Fibroblast of lung (primary cell): ENCODE results near the gene HIVEP1. TPM values are rescaled to one million over a fixed set of nuclear protein-coding genes. Genes with fewer than 3 reads are reported as not detected.
A peak's percentile ranks its signal among the peaks of the same experiment; 100 is the strongest.

Experiments
- DNase-seq, 2 donors: peaks; one replicate each; pipeline versions ENCODE4 v3.0.0 to v3.0.0-alpha.2; 2010; ENCODE audit warnings: low read depth in 2 of 2
- H2AFZ ChIP-seq: 2 replicates; pipeline ENCODE4 v1.5.1; 2012; ENCODE audit warnings: low read length, control low read depth, inconsistent platforms
- H3K27ac ChIP-seq: 2 replicates; pipeline ENCODE4 v1.5.1; 2011; ENCODE audit warnings: low read length, control low read depth; ENCODE audit not compliant: insufficient read depth
- H3K27me3 ChIP-seq: 2 replicates; pipeline ENCODE4 v1.5.1; 2011; ENCODE audit warnings: mild to moderate bottlenecking, low read length; ENCODE audit not compliant: control insufficient read depth, insufficient read depth
- H3K36me3 ChIP-seq: 2 replicates; pipeline ENCODE4 v1.5.1; 2011; ENCODE audit warnings: low read length; ENCODE audit not compliant: control insufficient read depth, insufficient read depth
- H3K4me1 ChIP-seq: 2 replicates; pipeline ENCODE4 v1.5.1; 2011; ENCODE audit warnings: low read length; ENCODE audit not compliant: control insufficient read depth, insufficient read depth; ENCODE audit errors: extremely low read depth
- H3K4me2 ChIP-seq: 2 replicates; pipeline ENCODE4 v1.5.1; 2011; ENCODE audit warnings: low read length, control low read depth; ENCODE audit not compliant: insufficient read depth; ENCODE audit errors: extremely low read depth
- H3K4me3 ChIP-seq, 4 experiments: fragments of 200-600 bp in 1 of 4; sonication (generic) in 1 of 4; replicated peaks in 1 of 4; 2 replicates each; pipeline ENCODE4 v1.5.1; 2011 to 2016; ENCODE audit warnings: low read length in 4 of 4, low read depth in 3 of 4, mild to moderate bottlenecking in 3 of 4, control low read depth in 2 of 4, inconsistent platforms in 1 of 4, mixed read lengths in 1 of 4; ENCODE audit not compliant: insufficient read depth in 1 of 4; ENCODE audit errors: control extremely low read depth in 1 of 4
- H3K79me2 ChIP-seq: 2 replicates; pipeline ENCODE4 v1.5.1; 2012; ENCODE audit warnings: mild to moderate bottlenecking, low read length, inconsistent platforms; ENCODE audit not compliant: control insufficient read depth, insufficient read depth
- H3K9ac ChIP-seq: 2 replicates; pipeline ENCODE4 v1.5.1; 2011; ENCODE audit warnings: mild to moderate bottlenecking, low read length, control low read depth; ENCODE audit not compliant: insufficient read depth
- H3K9me3 ChIP-seq: 2 replicates; pipeline ENCODE4 v1.5.1; 2012; ENCODE audit warnings: low read depth, low read length; ENCODE audit not compliant: control insufficient read depth, insufficient read depth
- H4K20me1 ChIP-seq: 2 replicates; pipeline ENCODE4 v1.5.1; 2011; ENCODE audit warnings: low read length; ENCODE audit not compliant: control insufficient read depth, insufficient read depth; ENCODE audit errors: extremely low read depth
- CTCF ChIP-seq, 2 donors: IDR thresholded peaks in 1 of 2; conservative IDR thresholded peaks in 1 of 2; 1 replicate in 1 of 2; 2 replicates in 1 of 2; pipeline ENCODE4 v1.5.1; 2011 to 2012; ENCODE audit warnings: low read length in 2 of 2, control low read depth in 1 of 2, inconsistent platforms in 1 of 2, low read depth in 1 of 2, mild to moderate bottlenecking in 1 of 2
- EZH2 ChIP-seq: IDR thresholded peaks from 2 replicates; pipeline ENCODE4 v1.5.1; 2012; ENCODE audit warnings: low read length, control low read depth, mild to moderate bottlenecking; ENCODE audit errors: missing control alignments
- polyA plus RNA-seq, 2 donors: library from polyadenylated mRNA; depleted of rRNA in 1 of 2; stranded (reverse) in 1 of 2; unstranded in 1 of 2; fragments of >200 nt; gene quantifications; 2 replicates each; pipeline ENCODE4 v1.2.1, GENCODE V29; 2011 to 2012; ENCODE audit warnings: missing spikeins in 1 of 2
- total RNA-seq: library from RNA; depleted of rRNA; stranded (reverse); fragments of >200 nt; gene quantifications from 2 replicates; pipeline ENCODE4 v1.2.1, GENCODE V29; 2014

The HIVEP1 gene
- total and polyA plus RNA-seq, 2 donors (not counting 1 experiment from before 2014, with no cell fraction given): 9.9 to 14.6 TPM

- TF ChIP-seq CTCF (conservative IDR thresholded peaks at IDR 0.05 in 1 of 2, IDR thresholded peaks at IDR 0.05 in 1 of 2; ENCODE audit: low read depth in 1 of 2, low read length in 2 of 2) (no peak), EZH2 (no peak)
- Histone ChIP-seq H2AFZ (no peak overlapping the region), H3K4me3 (no peak overlapping the region), H3K4me2 (no peak overlapping the region), H4K20me1 (no peaks in the 10 kb centered on the region), H3K27ac (no peak overlapping the region), H3K9me3 (no peaks in the 10 kb centered on the region), H3K79me2 (no peaks in the 10 kb centered on the region), H3K27me3 (no peaks in the 10 kb centered on the region), H3K9ac (no peak overlapping the region), H3K4me1 (no peaks in the 10 kb centered on the region), H3K36me3 (no peaks in the 10 kb centered on the region)
- DNase-seq: peak in 1 of 2 donors; percentile 11
These were observed 177.5 kb downstream of the HIVEP1 start for GRCh38 chr6:12189661-12190060.

- Histone ChIP-seq H3K27ac (no peak overlapping the region), H3K4me2 (no peak overlapping the region), H3K4me1 (no peaks in the 10 kb centered on the region), H3K27me3 (no peaks in the 10 kb centered on the region), H3K36me3 (no peaks in the 10 kb centered on the region), H4K20me1 (no peaks in the 10 kb centered on the region), H3K79me2 (no peaks in the 10 kb centered on the region), H3K9me3 (no peaks in the 10 kb centered on the region), H3K9ac (no peak overlapping the region), H3K4me3 (no peak overlapping the region), H2AFZ (no peak overlapping the region)
- DNase-seq: no peak
- TF ChIP-seq EZH2: no peak
- no peak for TF ChIP-seq CTCF (conservative IDR thresholded peaks at IDR 0.05 in 1 of 2, IDR thresholded peaks at IDR 0.05 in 1 of 2; ENCODE audit: low read depth in 1 of 2, low read length in 2 of 2)
These were observed 178.1 kb downstream of the HIVEP1 start for GRCh38 chr6:12190252-12190651.

GRCh38 chr6:12196326-12196936 is 184.3 kb downstream of the HIVEP1 start:
- Histone ChIP-seq H2AFZ (no peak overlapping the region), H3K9me3 (no peaks in the 10 kb centered on the region), H3K79me2 (no peaks in the 10 kb centered on the region), H3K27me3 (no peaks in the 10 kb centered on the region), H3K4me2 (no peak overlapping the region), H3K27ac (no peak overlapping the region), H3K4me3 (no peak overlapping the region), H3K9ac (no peak overlapping the region), H3K36me3 (no peaks in the 10 kb centered on the region), H4K20me1 (no peaks in the 10 kb centered on the region), H3K4me1 (no peaks in the 10 kb centered on the region)
- TF ChIP-seq CTCF (conservative IDR thresholded peaks at IDR 0.05 in 1 of 2, IDR thresholded peaks at IDR 0.05 in 1 of 2; ENCODE audit: low read depth in 1 of 2, low read length in 2 of 2) (no peak), EZH2 (no peak)
- DNase-seq: peak; percentile 37 to 86
